ENCODE measurements around the gene NCBP3.
"Not testable (repeated sequence)": the region's sequence is repeated elsewhere in the genome, so short reads cannot be mapped to it uniquely, and the experiment has no call there.

The NCBP3 gene

DNA sequence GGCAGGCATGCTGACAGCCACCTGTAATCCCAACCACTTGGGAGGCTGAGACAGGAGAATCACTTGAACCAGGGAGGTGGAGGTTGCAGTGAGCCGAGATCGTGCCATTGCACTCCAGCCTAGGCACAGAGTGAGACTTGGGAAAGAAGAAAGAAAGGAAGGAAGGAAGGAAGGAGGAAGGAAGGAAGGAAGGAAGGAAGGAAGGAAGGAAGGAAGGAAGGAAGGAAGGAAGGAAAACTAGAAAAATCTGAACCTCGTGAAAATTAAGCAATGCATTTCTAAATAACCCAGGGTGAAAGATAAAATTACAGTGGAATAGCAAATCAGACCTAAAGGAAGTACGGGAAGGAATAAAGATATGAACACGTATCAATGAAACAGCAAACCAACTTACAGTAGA is 60.7 kb downstream of the NCBP3 start:
- TF ChIP-seq ZNF366 (tag by site-specific recombination; conservative IDR thresholded peaks at IDR 0.05), result peak; percentile 92
- POLR2A ChIA-PET; H3K4me3 ChIP-seq (ENCODE audit: low read depth, low read length); H3K27ac ChIP-seq (ENCODE audit: extremely low read depth, low read depth, low read length); H3K4me1 ChIP-seq (ENCODE audit: control insufficient read depth, insufficient read depth, low read length); H3K9me3 ChIP-seq (ENCODE audit: control insufficient read depth, insufficient read depth, low read depth, low read length); H3K36me3 ChIP-seq (ENCODE audit: control insufficient read depth in 2 of 2, insufficient read depth in 1 of 2, low read length in 2 of 2): not testable (repeated sequence)
- CTCF ChIA-PET, result interaction anchor here (1.4 kb wide), 1 partner anchor 48 kb away, joined by 4 read pairs; no protein-coding TSS in a partner anchor

DNA sequence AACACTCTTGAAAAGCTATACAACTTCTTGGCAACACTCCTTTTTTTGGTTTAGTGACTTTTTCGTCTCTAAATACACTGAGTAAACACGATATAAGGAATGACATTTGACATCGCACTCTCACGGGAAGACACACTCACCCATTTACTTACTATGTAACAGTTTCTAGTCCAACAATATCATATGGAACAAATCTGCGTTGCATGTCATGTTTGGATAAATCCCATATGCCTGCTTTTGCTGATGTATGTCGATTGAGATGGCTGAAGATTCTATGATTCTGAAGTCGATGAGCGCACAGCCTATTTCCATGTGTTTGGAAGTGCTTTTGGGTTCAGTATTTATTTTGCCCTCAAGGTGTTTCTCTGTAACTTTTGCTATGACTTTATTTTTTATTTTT is 63.3 kb downstream of the NCBP3 start:
- no peak for TF ChIP-seq ZNF416 (tag by site-specific recombination; IDR thresholded peaks at IDR 0.05)
- no peak for TF ChIP-seq SP7 (tag by site-specific recombination; IDR thresholded peaks at IDR 0.05)
- TF ChIP-seq ZSCAN23 (tag by site-specific recombination; IDR thresholded peaks at IDR 0.05), result no peak
- TF ChIP-seq ZNF654 (tag by site-specific recombination; IDR thresholded peaks at IDR 0.05; ENCODE audit: low read depth), result no peak
- TF ChIP-seq, protein P1, sequence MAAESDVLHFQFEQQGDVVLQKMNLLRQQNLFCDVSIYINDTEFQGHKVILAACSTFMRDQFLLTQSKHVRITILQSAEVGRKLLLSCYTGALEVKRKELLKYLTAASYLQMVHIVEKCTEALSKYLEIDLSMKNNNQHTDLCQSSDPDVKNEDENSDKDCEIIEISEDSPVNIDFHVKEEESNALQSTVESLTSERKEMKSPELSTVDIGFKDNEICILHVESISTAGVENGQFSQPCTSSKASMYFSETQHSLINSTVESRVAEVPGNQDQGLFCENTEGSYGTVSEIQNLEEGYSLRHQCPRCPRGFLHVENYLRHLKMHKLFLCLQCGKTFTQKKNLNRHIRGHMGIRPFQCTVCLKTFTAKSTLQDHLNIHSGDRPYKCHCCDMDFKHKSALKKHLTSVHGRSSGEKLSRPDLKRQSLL (tag by site-specific recombination; IDR thresholded peaks at IDR 0.05), result no peak
- no peak for TF ChIP-seq ZNF114 (tag by site-specific recombination; IDR thresholded peaks at IDR 0.05)
- Histone ChIP-seq H3K36me3 (ENCODE audit: control insufficient read depth in 2 of 2, insufficient read depth in 1 of 2, low read length in 2 of 2) (no peaks in the 10 kb centered on the region), H3K4me1 (ENCODE audit: control insufficient read depth, insufficient read depth, low read length) (no peaks in the 10 kb centered on the region), H3K9me3 (ENCODE audit: control insufficient read depth, insufficient read depth, low read depth, low read length) (no peaks in the 10 kb centered on the region), H3K27ac (ENCODE audit: extremely low read depth, low read depth, low read length) (no peak overlapping the region), H3K4me3 (ENCODE audit: low read depth, low read length) (no peak overlapping the region)
- POLR2A ChIA-PET, result no interaction called here
- CTCF ChIA-PET, result no interaction called here

DNA sequence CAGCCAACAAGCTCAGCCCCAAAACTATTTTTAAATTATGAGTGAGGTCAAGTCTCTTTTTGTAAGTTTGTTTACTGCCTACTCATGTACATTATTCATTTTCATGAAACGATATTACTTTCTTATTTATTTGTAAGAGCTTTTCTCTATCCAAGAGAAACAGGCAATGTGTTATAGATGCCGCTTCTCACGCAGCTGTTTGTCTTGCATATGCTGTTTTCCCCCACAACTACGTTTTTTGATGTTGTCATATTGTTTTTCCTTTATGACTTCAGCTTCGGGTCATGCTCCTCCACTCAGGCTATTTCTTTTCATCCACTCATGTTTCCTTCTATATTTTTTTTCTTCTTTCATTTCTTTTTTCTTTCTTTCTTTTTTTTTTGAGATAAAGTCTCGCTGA is 65.1 kb downstream of the NCBP3 start:
- CTCF ChIA-PET, result interaction anchor here (0.8 kb wide), 1 partner anchor 24 kb away, joined by 3 read pairs; no protein-coding TSS in a partner anchor
- Histone ChIP-seq H3K4me1 (ENCODE audit: control insufficient read depth, insufficient read depth, low read length) (no peaks in the 10 kb centered on the region), H3K4me3 (ENCODE audit: low read depth, low read length) (no peak overlapping the region), H3K36me3 (ENCODE audit: control insufficient read depth in 2 of 2, insufficient read depth in 1 of 2, low read length in 2 of 2) (no peaks in the 10 kb centered on the region), H3K9me3 (ENCODE audit: control insufficient read depth, insufficient read depth, low read depth, low read length) (no peaks in the 10 kb centered on the region), H3K27ac (ENCODE audit: extremely low read depth, low read depth, low read length) (no peak overlapping the region)
- POLR2A ChIA-PET, result interaction anchor here (0.6 kb wide), 1 partner anchor 11 kb away, joined by 4 read pairs; no protein-coding TSS in a partner anchor
- TF ChIP-seq ZNF426 (tag by site-specific recombination; IDR thresholded peaks at IDR 0.05), result no peak
- TF ChIP-seq ZNF623 (tag by site-specific recombination; IDR thresholded peaks at IDR 0.05), result no peak
- no peak for TF ChIP-seq ZNF785 (tag by site-specific recombination; IDR thresholded peaks at IDR 0.05)
- TF ChIP-seq, protein P2, sequence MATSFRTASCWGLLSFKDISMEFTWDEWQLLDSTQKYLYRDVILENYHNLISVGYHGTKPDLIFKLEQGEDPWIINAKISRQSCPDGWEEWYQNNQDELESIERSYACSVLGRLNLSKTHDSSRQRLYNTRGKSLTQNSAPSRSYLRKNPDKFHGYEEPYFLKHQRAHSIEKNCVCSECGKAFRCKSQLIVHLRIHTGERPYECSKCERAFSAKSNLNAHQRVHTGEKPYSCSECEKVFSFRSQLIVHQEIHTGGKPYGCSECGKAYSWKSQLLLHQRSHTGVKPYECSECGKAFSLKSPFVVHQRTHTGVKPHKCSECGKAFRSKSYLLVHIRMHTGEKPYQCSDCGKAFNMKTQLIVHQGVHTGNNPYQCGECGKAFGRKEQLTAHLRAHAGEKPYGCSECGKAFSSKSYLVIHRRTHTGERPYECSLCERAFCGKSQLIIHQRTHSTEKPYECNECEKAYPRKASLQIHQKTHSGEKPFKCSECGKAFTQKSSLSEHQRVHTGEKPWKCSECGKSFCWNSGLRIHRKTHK (tag by site-specific recombination; IDR thresholded peaks at IDR 0.05), result no peak
- no peak for TF ChIP-seq MZF1 (tag by site-specific recombination; IDR thresholded peaks at IDR 0.05; ENCODE audit: borderline replicate concordance)
- TF ChIP-seq ZNF394 (tag by site-specific recombination; IDR thresholded peaks at IDR 0.05; ENCODE audit: borderline replicate concordance), result no peak
- TF ChIP-seq GLIS1 (tag by site-specific recombination; IDR thresholded peaks at IDR 0.05), result no peak
- no peak for TF ChIP-seq ZNF341 (tag by site-specific recombination; IDR thresholded peaks at IDR 0.05; ENCODE audit: low read depth)
- no peak for TF ChIP-seq ZNF24 (tag by site-specific recombination; IDR thresholded peaks at IDR 0.05)
- TF ChIP-seq, protein P3, sequence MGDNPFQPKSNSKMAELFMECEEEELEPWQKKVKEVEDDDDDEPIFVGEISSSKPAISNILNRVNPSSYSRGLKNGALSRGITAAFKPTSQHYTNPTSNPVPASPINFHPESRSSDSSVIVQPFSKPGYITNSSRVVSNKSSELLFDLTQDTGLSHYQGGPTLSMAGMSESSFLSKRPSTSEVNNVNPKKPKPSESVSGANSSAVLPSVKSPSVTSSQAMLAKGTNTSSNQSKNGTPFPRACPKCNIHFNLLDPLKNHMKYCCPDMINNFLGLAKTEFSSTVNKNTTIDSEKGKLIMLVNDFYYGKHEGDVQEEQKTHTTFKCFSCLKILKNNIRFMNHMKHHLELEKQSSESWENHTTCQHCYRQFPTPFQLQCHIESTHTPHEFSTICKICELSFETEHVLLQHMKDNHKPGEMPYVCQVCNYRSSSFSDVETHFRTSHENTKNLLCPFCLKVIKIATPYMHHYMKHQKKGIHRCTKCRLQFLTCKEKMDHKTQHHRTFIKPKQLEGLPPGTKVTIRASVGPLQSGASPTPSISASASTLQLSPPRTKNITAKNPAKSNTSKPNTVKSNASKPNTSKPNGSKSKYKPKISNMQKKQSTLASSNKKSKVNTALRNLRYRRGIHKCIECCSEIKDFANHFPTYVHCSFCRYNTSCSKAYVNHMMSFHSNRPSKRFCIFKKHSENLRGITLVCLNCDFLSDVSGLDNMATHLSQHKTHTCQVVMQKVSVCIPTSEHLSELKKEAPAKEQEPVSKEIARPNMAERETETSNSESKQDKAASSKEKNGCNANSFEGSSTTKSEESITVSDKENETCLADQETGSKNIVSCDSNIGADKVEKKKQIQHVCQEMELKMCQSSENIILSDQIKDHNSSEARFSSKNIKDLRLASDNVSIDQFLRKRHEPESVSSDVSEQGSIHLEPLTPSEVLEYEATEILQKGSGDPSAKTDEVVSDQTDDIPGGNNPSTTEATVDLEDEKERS (tag by site-specific recombination; IDR thresholded peaks at IDR 0.05), result no peak
- TF ChIP-seq, protein P4, sequence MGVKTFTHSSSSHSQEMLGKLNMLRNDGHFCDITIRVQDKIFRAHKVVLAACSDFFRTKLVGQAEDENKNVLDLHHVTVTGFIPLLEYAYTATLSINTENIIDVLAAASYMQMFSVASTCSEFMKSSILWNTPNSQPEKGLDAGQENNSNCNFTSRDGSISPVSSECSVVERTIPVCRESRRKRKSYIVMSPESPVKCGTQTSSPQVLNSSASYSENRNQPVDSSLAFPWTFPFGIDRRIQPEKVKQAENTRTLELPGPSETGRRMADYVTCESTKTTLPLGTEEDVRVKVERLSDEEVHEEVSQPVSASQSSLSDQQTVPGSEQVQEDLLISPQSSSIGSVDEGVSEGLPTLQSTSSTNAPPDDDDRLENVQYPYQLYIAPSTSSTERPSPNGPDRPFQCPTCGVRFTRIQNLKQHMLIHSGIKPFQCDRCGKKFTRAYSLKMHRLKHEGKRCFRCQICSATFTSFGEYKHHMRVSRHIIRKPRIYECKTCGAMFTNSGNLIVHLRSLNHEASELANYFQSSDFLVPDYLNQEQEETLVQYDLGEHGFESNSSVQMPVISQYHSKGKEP (tag by site-specific recombination; IDR thresholded peaks at IDR 0.05), result no peak
- no peak for TF ChIP-seq ZNF266 (tag by site-specific recombination; IDR thresholded peaks at IDR 0.05; ENCODE audit: low read depth)

Data from HEK293 (cell line).